ENCODE measurements around the gene PLXNC1. TPM values are rescaled to one million over a fixed set of nuclear protein-coding genes. Genes with fewer than 3 reads are reported as not detected.

The PLXNC1 gene
- total and polyA plus RNA-seq, 2 experiments from 2014 or later: 0.78 to 1.9 TPM

DNA sequence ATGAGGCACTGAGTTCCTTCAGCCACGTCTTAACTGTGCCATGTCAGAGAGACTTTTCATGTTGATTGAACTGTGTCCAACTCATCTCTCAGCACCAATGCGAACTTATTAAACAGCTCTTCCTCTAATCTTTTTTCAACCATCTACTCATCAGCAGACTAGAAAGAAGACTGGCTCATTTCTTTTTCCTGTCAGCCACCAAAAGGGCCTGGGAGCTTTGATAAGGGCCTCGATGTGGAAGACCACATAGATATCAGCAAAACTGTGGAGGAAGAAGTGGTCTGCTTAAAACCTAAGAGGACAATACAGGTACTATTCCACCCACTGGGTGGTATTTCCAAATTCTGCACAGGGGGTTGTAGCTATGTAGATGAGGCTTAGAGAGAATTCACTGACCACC lies 3.6 kb upstream of the PLXNC1 start:
- no peak overlapping the region for H3K9ac ChIP-seq
- no peak overlapping the region for H3K4me3 ChIP-seq
- peaks cover 39% of the 10 kb centered on the region for H3K27me3 ChIP-seq (replicated peaks; ENCODE audit: insufficient read depth)
- in situ Hi-C loops (cut with MboI): loop anchor here (10.0 to 25.0 kb wide), 3 partner anchors 290 to 1193 kb away; no protein-coding TSS in a partner anchor
- no peak overlapping the region for H2AFZ ChIP-seq
- H3K36me3 ChIP-seq (ENCODE audit: low read depth): no peaks in the 10 kb centered on the region
- no peak overlapping the region for H3K27ac ChIP-seq
- no peaks in the 10 kb centered on the region for H3K9me2 ChIP-seq (ENCODE audit: insufficient read depth)
- WGBS, 2 experiments (ENCODE audit: low coverage in 1 of 2, low lambda C conversion rate in 2 of 2, missing lambda C conversion rate in 2 of 2): 66 to 78% methylated on average over 3 of the region's 3 CpGs
- H4K20me1 ChIP-seq (ENCODE audit: insufficient read depth): no peaks in the 10 kb centered on the region
- no peaks in the 10 kb centered on the region for H3F3A ChIP-seq (ENCODE audit: insufficient read depth)
- no peak overlapping the region for H3K4me2 ChIP-seq (ENCODE audit: unreplicated experiment)
- no peaks in the 10 kb centered on the region for H3K4me1 ChIP-seq (ENCODE audit: insufficient read depth)
- DNase-seq: no peak
- H3K9me3 ChIP-seq (ENCODE audit: low read depth): no peaks in the 10 kb centered on the region
- no peak for TF ChIP-seq EZH2 (IDR thresholded peaks at IDR 0.05; ENCODE audit: insufficient read depth, poor library complexity, severe bottlenecking)
- TF ChIP-seq EZH2phosphoT487 (IDR thresholded peaks at IDR 0.05; ENCODE audit: insufficient read depth, low read depth): no peak
- no peaks in the 10 kb centered on the region for H3K79me2 ChIP-seq (ENCODE audit: insufficient read depth)

DNA sequence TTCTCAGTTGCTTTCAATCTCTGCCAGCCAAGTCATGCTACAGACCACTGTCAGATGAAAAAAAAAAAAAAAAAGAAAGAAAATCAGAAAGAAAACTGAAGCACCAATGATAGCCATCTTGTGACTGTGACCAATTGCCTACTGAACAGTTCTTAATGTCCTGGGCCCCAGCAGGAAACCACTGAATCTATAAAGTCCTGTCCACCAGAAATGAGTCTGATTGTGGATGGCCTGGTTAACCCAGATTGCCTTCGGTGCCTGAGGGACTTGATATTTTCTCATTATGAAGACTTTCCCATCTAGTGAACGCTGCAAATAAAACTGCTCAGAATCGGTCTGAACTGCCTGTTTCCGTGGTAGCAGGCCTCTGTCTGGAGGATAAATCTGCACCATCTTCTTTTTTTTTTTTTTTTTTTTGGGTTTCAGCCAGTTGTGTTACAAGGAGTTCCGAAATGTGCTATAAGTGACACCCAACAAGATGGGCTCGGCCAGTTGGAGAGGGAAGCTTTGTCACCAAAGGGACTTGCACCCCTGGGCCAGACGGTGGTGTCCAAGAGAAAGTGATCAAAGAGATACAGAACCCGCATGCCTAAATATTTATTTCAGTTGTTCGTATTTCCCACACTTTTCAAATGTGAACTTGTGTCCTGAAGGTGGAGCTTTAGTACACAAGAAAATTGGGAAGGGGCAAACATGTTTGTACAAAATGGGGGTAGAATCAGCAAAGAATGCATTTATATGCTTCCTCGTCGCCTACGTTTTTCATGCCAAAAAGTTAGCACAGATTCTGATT lies 3.0 kb upstream of the PLXNC1 start:
- H3K4me3 ChIP-seq: 0 out of 2 replicates have a peak overlapping the region, but pooled peaks have one; percentile 10
- no peaks in the 10 kb centered on the region for H3K9me3 ChIP-seq (ENCODE audit: low read depth)
- in situ Hi-C loops (cut with MboI): loop anchor here (10.0 to 25.0 kb wide), 3 partner anchors 289 to 1192 kb away; no protein-coding TSS in a partner anchor
- H3K9me2 ChIP-seq (ENCODE audit: insufficient read depth): no peaks in the 10 kb centered on the region
- DNase-seq: peak; percentile 70
- no peaks in the 10 kb centered on the region for H3K79me2 ChIP-seq (ENCODE audit: insufficient read depth)
- WGBS, 2 experiments (ENCODE audit: low coverage in 1 of 2, low lambda C conversion rate in 2 of 2, missing lambda C conversion rate in 2 of 2): 6 to 10% methylated on average over 12 of the region's 12 CpGs
- no peaks in the 10 kb centered on the region for H4K20me1 ChIP-seq (ENCODE audit: insufficient read depth)
- H3K27ac ChIP-seq: no peak overlapping the region
- H3K36me3 ChIP-seq (ENCODE audit: low read depth): no peaks in the 10 kb centered on the region
- no peak overlapping the region for H3K9ac ChIP-seq
- H3K4me2 ChIP-seq (ENCODE audit: unreplicated experiment): peak overlapping the region; percentile 46
- TF ChIP-seq EZH2phosphoT487 (IDR thresholded peaks at IDR 0.05; ENCODE audit: insufficient read depth, low read depth) (no peak), EZH2 (IDR thresholded peaks at IDR 0.05; ENCODE audit: insufficient read depth, poor library complexity, severe bottlenecking) (no peak)
- H3F3A ChIP-seq (ENCODE audit: insufficient read depth): no peaks in the 10 kb centered on the region
- H3K27me3 ChIP-seq (replicated peaks; ENCODE audit: insufficient read depth): peaks cover 45% of the 10 kb centered on the region
- H2AFZ ChIP-seq: no peak overlapping the region; the same call in 1 of the 2 replicates
- no peaks in the 10 kb centered on the region for H3K4me1 ChIP-seq (ENCODE audit: insufficient read depth)

DNA sequence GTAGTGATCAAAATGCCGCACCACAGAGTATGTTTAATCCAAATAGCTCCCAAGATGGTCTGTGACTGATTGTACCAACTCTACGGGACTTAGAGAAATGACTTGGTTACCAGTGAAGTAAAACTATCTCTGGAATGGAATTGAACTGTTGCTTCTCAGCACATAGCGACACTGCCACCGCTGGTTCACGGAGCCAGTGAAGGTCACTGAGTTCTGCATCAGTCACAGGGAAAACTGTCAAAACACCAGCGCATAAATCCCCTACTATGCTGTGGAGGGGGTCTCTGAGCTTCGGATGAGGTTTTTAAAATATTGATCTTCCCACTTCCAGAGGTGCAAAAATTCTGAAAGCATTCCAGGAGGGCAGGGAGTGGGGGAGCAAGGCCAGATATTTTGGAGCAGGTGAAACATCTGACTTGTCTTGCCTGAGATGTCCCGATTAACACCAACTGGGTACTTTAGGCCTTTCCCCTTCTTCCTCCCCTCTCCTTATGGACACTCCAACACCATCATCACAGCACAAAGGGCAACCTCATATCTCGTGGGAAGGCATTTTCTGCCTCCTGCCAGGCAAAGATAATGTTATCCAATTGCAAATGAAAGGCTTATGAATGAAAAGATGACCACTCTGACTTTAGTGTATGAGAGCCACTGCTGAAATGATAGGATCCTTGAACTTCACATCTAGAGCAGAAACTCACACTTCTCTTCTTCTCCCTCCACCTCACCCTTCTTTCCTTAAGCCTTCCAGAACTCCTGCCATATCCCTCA lies 2.0 kb upstream of the PLXNC1 start:
- in situ Hi-C loops (cut with MboI): loop anchor here (10.0 to 25.0 kb wide), 3 partner anchors 288 to 1191 kb away; no protein-coding TSS in a partner anchor
- Histone ChIP-seq H3K4me3 (no peak overlapping the region), H2AFZ (no peak overlapping the region), H3K9me2 (ENCODE audit: insufficient read depth) (no peaks in the 10 kb centered on the region), H3K79me2 (ENCODE audit: insufficient read depth) (no peaks in the 10 kb centered on the region), H3K27ac (no peak overlapping the region), H3F3A (ENCODE audit: insufficient read depth) (no peaks in the 10 kb centered on the region), H3K4me1 (ENCODE audit: insufficient read depth) (no peaks in the 10 kb centered on the region), H3K4me2 (ENCODE audit: unreplicated experiment) (peak overlapping the region; percentile 46), H3K36me3 (ENCODE audit: low read depth) (no peaks in the 10 kb centered on the region), H4K20me1 (ENCODE audit: insufficient read depth) (no peaks in the 10 kb centered on the region), H3K9ac (no peak overlapping the region), H3K9me3 (ENCODE audit: low read depth) (no peaks in the 10 kb centered on the region), H3K27me3 (replicated peaks; ENCODE audit: insufficient read depth) (peaks cover 54% of the 10 kb centered on the region)
- DNase-seq: no peak
- TF ChIP-seq EZH2phosphoT487 (IDR thresholded peaks at IDR 0.05; ENCODE audit: insufficient read depth, low read depth) (no peak), EZH2 (IDR thresholded peaks at IDR 0.05; ENCODE audit: insufficient read depth, poor library complexity, severe bottlenecking) (no peak)
- 78 to 79% methylated on average over 9 of the region's 9 CpGs for WGBS, 2 experiments (ENCODE audit: low coverage in 1 of 2, low lambda C conversion rate in 2 of 2, missing lambda C conversion rate in 2 of 2)

DNA sequence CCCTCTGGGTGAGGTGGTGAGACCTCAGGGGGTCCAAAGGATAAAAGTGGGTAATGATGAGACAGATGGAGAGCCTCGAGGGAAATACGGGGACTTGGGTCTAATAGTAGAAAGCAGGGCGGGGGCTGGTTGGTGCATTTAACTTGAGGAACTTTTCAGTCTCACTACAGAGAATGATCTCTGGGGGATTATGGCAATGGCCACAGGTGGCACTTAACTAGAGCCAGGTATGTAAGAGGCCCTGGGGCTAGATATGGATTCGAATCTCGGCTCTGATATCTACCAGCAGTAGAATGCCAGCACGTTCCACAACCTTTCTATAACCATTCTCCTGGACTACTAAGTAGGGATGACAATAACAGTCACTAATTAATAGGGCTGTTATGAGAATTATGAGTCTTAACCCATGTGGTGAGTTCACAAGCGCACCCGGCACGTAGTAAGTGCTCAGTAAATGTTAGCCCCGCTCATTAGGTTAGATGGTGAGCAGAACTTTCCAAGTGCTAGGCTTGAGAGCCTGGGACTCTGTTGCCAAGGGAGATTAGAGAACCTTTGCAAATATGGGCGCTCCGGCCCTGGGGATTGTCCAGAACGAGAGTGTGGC lies 888 bp upstream of the PLXNC1 start:
- no peak overlapping the region for H3K27ac ChIP-seq
- no peak for DNase-seq
- peaks cover 56% of the 10 kb centered on the region for H3K27me3 ChIP-seq (replicated peaks; ENCODE audit: insufficient read depth)
- no peaks in the 10 kb centered on the region for H3K9me3 ChIP-seq (ENCODE audit: low read depth)
- H3K9ac ChIP-seq: no peak overlapping the region
- WGBS, 2 experiments (ENCODE audit: low coverage in 1 of 2, low lambda C conversion rate in 2 of 2, missing lambda C conversion rate in 2 of 2): 74 to 78% methylated on average over 13 of the region's 13 CpGs
- H4K20me1 ChIP-seq (ENCODE audit: insufficient read depth): no peaks in the 10 kb centered on the region
- TF ChIP-seq EZH2 (IDR thresholded peaks at IDR 0.05; ENCODE audit: insufficient read depth, poor library complexity, severe bottlenecking) (no peak), EZH2phosphoT487 (IDR thresholded peaks at IDR 0.05; ENCODE audit: insufficient read depth, low read depth) (no peak)
- H3K4me2 ChIP-seq (ENCODE audit: unreplicated experiment): no peak overlapping the region
- in situ Hi-C loops (cut with MboI): loop anchor here (10.0 to 25.0 kb wide), 3 partner anchors 287 to 1190 kb away; no protein-coding TSS in a partner anchor
- H3K79me2 ChIP-seq (ENCODE audit: insufficient read depth): no peaks in the 10 kb centered on the region
- no peak overlapping the region for H2AFZ ChIP-seq
- no peaks in the 10 kb centered on the region for H3K9me2 ChIP-seq (ENCODE audit: insufficient read depth)
- no peaks in the 10 kb centered on the region for H3K4me1 ChIP-seq (ENCODE audit: insufficient read depth)
- H3K36me3 ChIP-seq (ENCODE audit: low read depth): no peaks in the 10 kb centered on the region
- H3K4me3 ChIP-seq: no peak overlapping the region
- H3F3A ChIP-seq (ENCODE audit: insufficient read depth): no peaks in the 10 kb centered on the region
